Fibroblast of mammary gland (primary cell): ENCODE data around the gene ABAT.

Experiments used
- DNase-seq: peaks from one replicate; pipeline ENCODE4 v3.0.0-alpha.2; 2010; ENCODE audit warnings: low read depth
- H3K4me3 ChIP-seq: 2 replicates; pipeline ENCODE4 v1.5.1; 2011; ENCODE audit warnings: low read depth, mild to moderate bottlenecking, low read length, moderate library complexity; ENCODE audit not compliant: control insufficient read depth
- TF ChIP-seq, protein P1 (sequence below): conservative IDR thresholded peaks from 2 replicates; pipeline ENCODE4 v1.5.1; 2011; ENCODE audit warnings: low read depth, low read length, inconsistent platforms; ENCODE audit not compliant: control insufficient read depth, insufficient read depth

Gene ABAT

DNA sequence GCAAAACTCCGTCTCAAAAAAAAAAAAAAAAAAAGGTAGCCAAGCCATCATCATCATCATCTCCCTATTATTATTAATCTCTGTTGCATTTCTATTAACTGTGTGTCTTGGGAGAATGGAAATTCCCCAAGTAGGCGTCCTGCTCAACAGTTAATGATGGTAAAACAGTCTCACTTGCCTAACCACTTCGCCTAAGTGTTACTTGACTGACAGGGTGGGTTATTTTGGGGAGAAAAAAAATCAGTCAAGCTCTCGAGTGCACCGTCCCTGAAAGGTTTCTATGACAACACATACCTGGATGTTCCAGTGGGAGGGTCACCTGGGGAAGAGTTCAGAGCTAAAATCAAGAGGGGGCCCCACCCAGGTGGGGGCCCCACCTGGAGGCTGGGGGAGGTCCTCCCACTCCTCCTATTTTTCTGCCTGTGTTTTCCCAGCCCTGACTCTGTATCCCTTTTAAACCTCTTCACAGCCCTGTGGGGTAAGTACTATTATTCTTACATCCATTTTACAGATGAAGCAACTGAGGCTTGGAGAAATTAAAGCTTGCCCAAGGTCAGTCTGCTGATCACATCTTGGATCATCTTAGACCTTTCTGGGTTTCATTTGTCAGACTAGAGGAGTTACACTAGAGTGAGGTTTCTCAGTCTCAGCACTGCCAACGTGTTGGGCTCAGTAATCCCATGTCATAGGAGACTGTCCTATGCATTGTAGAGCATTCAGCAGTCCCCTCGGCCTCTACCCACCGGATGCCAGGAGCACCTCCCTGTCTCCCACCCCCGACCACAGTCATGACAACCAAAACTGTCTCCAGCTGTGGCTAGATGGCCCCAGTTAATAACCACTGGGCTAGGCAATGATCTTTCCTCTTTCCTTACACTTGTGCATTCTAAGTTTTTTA lies 11.0 kb upstream of the ABAT start:
- DNase-seq = no peak
- H3K4me3 ChIP-seq = no peak overlapping the region
- TF ChIP-seq, protein P1, sequence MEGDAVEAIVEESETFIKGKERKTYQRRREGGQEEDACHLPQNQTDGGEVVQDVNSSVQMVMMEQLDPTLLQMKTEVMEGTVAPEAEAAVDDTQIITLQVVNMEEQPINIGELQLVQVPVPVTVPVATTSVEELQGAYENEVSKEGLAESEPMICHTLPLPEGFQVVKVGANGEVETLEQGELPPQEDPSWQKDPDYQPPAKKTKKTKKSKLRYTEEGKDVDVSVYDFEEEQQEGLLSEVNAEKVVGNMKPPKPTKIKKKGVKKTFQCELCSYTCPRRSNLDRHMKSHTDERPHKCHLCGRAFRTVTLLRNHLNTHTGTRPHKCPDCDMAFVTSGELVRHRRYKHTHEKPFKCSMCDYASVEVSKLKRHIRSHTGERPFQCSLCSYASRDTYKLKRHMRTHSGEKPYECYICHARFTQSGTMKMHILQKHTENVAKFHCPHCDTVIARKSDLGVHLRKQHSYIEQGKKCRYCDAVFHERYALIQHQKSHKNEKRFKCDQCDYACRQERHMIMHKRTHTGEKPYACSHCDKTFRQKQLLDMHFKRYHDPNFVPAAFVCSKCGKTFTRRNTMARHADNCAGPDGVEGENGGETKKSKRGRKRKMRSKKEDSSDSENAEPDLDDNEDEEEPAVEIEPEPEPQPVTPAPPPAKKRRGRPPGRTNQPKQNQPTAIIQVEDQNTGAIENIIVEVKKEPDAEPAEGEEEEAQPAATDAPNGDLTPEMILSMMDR = no peak

DNA sequence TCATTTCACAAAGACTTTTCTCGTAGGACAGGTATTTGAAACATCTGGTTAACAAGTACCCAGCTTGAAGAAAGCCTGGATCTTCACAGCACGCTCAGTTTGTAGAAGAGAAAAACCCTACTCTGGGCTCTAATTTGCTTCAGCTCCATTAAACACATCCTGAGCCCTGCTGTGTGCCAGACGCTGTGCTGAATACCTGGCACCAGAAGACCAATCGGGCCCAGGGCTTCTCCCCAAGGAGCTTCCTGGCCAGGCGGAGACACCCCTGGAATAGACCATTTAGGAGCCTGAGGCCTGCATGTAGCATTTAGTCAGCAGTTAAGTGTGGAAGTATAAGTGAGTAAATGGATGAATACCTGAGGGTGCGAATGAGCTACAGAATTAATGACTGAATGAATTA lies 8.9 kb upstream of the ABAT start:
- no peak for DNase-seq
- H3K4me3 ChIP-seq = no peak overlapping the region
- TF ChIP-seq, protein P1 = no peak

DNA sequence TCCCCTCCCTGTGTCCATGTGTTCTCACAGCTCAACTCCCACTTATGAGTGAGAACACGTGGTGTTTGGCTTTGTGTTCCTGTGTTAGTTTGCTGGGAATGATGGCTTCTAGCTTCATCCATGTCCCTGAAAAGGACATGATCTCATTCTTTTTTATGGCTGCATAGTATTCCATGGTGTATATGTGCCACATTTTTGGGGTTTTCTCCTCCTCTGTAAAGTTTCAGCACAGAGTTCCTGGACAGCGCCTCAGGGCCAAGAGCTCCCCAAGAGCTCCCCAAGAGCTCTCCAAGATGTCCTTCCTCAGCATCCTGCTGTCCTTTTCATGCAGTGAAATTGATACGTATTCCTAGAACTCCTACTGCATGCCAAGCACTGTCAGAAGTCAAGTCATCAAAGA lies 6.9 kb upstream of the ABAT start:
- no peak for DNase-seq
- TF ChIP-seq, protein P1 = no peak
- no peak overlapping the region for H3K4me3 ChIP-seq

DNA sequence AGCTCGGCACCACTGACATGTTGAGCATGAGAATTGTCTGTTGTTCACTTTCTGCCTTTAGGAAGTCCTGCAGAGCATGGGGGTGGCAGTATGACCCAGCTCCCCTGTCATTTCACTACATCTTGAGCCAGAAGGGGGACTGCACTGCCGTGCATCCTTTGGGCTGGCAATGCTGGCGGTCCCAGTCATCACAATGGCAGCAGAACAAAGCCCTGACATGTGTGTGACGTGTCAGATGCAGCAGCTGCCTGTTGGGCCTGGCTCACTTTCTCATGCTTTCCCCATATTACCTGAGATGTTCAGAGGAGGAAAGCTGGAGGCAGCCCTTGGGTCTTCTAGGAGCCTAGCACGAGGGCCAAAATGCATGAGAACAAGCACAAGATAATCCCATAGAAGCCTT lies 6.3 kb upstream of the ABAT start:
- TF ChIP-seq, protein P1 = no peak
- no peak for DNase-seq
- no peak overlapping the region for H3K4me3 ChIP-seq

DNA sequence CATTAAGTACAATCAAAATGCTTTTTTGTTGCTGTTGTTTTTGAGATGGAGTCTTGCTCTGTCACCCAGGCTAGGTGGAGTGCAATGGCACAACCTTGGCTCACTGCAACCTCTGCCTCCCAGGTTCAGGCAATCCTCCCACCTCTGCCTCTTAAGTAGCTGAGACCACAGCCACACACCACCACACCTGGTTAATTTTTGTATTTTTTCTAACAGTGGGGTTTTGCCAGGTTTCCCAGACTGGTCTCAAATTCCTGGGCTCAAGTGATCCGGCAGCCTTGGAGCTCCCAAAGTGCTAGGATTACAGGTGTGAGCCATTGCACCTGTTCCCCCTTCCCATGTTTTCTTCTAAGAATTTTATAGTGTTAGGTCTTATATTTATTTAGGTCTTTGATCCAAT lies 4.9 kb upstream of the ABAT start:
- H3K4me3 ChIP-seq = no peak overlapping the region
- TF ChIP-seq, protein P1 = no peak
- no peak for DNase-seq

DNA sequence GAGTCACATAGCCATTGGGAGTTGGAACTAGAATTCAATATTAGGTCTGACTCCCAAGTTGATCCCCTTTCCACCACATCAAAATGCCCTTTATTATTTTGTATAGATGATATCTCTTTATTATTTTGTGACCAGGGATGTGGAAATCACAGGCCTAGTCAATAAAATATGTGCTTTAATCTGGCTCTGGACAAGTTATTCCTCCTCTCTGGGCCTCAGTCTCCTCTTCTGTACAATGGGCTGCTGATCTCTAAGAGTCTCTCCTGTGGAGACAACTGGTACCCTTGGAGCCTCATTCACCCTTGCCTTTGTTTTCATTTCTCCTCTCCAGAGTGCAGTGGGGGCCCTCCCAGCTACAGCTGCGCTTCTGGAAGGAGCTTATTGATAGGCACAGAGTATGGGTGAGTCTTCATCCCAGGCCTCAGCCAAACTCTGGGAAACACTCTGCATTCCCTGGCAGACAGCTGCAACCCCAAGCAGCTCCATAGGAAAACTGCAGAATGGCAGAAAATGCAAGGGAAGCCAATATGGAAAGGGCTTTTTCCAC lies 4.3 kb upstream of the ABAT start:
- DNase-seq = no peak
- H3K4me3 ChIP-seq = no peak overlapping the region

More for the DNA sequence above, 4.3 kb upstream of the ABAT start:
- TF ChIP-seq, protein P1 = no peak
